COLO668 (cell line): Measurements from ENCODE around the gene ADGRB3.

Experiments
- DNase-seq: peaks from one replicate; lab custom pipeline; 2025; ENCODE audit not compliant: unreplicated experiment; lab: John Stamatoyannopoulos, UW

Gene ADGRB3

DNA sequence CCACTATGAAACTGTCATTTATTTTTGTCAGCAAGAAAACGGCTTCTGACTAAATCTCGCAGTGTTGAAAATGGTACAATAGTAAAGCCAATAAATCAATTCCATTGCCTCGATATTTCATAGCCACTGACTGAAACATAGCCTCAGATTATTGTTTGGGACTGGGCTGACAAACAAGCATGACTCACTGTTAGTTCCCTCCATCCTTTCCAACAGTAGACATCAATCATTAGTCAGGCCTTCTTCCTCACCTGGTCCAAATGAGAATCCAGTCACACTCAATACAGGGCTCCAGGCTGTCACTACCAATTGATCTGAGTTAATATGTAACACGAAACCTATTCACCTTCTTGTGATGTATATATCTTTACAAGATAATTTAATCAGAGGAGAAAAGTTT lies 66.1 kb downstream of the ADGRB3 start:
- DNase-seq: peak; percentile 33

GRCh38 chr6:68704485-68704884 lies 69.4 kb downstream of the ADGRB3 start:
- DNase-seq: no peak

DNA sequence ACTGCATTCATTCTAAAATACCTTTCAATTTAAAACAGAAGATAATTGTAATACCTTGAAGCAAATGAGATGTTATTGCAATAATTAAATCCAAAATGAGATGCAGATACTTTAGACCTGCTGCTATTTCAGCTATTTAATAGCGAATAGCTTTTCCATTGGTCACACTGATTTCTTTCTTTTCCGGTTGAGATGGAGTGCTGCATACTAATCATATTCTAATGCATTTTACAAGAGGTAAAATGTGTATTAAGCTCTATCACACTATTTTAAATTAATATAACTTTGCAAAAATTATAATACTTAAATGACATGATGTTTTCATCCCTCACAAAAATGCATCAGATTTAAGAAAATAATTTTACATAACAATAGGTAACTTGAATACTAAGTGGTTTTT lies 74.0 kb downstream of the ADGRB3 start:
- DNase-seq: no peak

- no peak for DNase-seq
Observed at GRCh38 chr6:68709882-68710281, 74.8 kb downstream of the ADGRB3 start.

DNA sequence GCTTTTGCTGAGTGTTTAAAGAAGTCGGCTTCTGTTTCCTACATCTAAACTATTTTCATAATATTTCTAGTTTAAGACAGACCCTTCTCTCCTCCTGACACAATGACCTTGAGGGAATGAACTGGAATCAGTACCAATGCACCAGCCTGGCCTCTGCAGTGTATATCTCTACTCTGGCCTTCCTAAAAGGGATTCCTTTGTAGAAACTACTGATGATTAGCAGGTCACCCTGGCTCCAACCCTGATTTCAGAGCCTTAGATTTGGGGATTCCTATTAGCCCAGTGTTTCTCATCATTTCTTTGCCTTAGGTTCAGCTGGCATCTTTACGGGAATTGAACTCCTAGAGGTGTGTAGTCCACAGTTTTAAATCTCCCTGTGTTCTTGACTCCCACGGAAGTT lies 75.4 kb downstream of the ADGRB3 start:
- DNase-seq: no peak

GRCh38 chr6:68710916-68711315 lies 75.8 kb downstream of the ADGRB3 start:
- no peak for DNase-seq

DNA sequence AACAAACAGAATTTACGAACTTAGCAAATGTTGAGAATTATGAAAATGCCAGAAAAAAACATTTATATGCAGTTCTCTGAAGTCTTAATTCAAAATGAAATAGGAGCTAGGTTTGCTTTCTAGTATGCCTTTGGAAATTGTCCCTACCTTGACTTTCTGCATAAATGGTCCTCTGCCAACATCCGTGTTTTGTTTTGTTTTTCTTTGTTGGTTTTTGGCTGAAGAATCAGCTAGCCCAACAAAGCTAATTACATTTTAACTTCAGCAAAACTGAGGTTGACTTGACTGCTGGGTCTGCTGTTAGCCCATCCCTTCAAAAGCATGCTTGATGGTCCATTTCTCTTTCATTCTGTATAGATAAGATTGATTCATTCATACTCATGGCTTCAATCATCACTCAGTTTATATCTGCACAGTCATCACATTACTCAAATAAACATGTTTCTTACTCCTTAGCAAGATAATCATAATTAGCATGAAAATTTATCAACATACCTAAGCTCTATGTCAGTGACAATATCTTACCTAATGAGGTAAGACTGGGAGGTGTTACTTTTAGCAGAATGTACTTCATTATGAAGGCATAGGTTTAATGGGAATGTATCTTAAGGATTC lies 76.4 kb downstream of the ADGRB3 start:
- DNase-seq: no peak

- DNase-seq: no peak
Observed at GRCh38 chr6:68716620-68717019, 81.5 kb downstream of the ADGRB3 start.

GRCh38 chr6:68718385-68719073 lies 83.4 kb downstream of the ADGRB3 start:
- DNase-seq: peak; percentile 32

GRCh38 chr6:68719761-68720160 lies 84.7 kb downstream of the ADGRB3 start:
- no peak for DNase-seq

GRCh38 chr6:68722891-68723527 lies 87.9 kb downstream of the ADGRB3 start:
- no peak for DNase-seq

DNA sequence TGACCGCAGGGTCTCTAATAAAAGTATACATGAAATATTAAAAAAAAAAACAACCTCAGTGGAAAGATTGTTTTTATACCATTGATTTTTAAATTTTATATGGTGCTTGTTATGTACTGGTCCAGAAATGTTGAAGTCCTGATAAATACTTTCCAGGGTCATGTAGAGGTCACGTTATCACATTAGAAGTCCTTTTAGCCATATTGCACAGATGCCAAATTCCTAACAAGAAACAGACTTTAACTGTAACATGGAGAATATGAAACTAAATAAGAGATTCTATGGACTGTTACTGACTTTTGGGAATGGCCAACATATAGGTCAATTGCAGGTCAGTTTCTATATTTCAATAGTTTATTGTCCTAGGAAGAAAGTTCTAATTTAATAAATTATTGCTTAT lies 89.0 kb downstream of the ADGRB3 start:
- DNase-seq: no peak

DNA sequence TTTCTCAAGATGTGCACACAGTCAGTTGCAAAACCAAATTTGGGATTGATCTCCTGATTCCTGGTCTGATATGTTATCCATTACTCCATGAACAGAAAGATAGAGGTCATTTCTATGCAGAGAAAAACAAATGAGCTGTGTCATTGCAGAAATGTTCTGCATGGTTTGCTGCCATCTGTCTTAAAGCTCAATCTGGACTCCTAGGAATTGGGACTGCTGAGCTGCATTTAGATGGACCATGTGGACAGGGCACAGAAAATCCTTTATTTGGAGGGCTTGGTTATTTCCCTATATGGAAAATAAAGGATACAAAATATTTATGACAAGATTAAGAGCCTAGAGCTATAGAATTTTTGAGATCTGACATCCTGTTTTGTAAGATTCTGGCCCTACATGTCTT lies 91.3 kb downstream of the ADGRB3 start:
- DNase-seq: no peak

DNA sequence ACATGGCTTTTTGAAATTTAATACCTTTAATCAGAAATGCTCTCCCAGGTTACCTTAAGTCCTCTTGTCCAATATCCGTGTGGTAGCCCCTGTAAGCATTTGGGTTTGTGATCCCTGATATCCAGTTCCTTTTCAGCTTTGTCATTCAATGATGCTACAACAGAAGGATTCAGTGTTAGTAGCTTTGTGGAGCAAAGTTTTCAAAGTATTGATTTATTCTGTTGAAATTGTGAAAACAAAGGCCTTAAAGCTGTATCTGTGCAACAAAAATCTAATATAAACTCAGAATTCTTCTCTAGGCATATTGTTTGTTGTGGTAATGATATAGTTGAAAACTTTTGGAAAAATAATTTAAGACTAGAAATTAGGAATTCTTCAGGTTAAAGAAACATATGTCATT lies 91.9 kb downstream of the ADGRB3 start:
- no peak for DNase-seq

- DNase-seq: no peak
Observed at GRCh38 chr6:68727699-68728098, 92.6 kb downstream of the ADGRB3 start.

- DNase-seq: no peak
Observed at GRCh38 chr6:68728159-68728979, 93.3 kb downstream of the ADGRB3 start.

- DNase-seq: no peak
Observed at GRCh38 chr6:68729377-68729903, 94.4 kb downstream of the ADGRB3 start.

GRCh38 chr6:68730291-68731054 lies 95.4 kb downstream of the ADGRB3 start:
- no peak for DNase-seq

GRCh38 chr6:68732423-68732822 lies 97.3 kb downstream of the ADGRB3 start:
- no peak for DNase-seq

DNA sequence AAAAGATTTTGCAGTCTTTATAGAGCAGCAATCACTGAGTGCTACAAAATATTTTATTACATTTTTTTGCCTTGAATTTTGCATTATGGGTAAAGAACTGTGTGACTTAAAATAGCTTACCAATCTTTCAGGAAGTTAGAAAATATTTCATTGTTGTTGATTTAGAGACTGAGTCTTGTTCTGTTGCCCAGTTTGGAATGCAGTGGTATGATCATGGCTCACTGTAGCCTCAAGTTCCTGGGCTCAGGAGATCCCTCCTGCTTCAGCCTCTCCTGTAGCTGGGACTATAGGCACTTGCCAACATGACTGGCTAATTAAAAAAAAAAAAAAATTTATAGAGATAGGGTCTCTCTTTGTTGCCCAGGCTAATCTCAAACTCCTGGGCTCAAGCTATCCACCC lies 100.8 kb downstream of the ADGRB3 start:
- DNase-seq: no peak

DNA sequence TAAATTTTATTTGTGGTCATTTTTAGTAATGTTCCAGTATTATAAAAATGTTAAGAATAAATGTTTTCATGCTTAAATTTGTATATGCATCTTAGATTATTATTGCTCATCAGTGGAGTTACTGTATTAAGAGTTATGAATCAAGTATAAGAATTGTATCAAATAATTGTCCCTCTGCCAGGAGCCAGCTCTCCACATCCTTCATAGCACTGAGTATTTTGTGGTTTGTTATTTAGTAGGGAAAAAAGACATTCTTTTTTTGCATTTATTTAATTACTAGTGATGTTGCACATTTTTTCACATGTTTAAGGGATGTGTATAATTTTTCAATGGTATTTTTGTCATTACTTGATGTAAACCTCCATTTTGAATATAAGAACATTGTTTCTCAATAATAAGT lies 102.0 kb downstream of the ADGRB3 start:
- no peak for DNase-seq
